GM10847 (cell line): Measurements from ENCODE around the gene GRM2.

ENCODE experiments used
- POLR2A ChIP-seq: IDR thresholded peaks from 2 replicates; pipeline ENCODE4 v1.6.1; 2011; ENCODE audit not compliant: insufficient read length; ENCODE audit errors: extremely low read depth

Gene GRM2

DNA sequence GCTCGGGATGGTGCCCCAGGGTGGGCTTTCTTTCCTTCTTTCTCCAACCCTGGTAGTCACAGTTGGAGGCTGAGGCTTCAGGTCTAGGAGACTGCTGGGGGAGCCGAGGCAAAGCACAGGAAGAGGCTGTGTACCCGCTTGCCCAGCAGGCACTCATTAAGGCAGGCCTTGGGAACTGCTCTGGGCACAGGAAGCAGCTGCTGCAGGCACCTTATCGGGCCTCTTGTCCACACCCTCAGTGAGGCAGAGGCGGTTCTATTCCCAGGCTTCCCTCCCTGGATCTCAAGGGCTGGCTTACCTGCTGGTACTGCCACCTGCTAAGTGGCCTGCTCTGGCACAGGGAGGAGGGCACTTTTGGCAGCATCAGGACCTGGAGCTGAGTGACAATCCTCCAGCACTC, 15.8 kb upstream of the GRM2 start:
- no peak for TF ChIP-seq POLR2A

- TF ChIP-seq POLR2A = no peak
Measured at GRCh38 chr3:51691949-51692348, 14.9 kb upstream of the GRM2 start.

DNA sequence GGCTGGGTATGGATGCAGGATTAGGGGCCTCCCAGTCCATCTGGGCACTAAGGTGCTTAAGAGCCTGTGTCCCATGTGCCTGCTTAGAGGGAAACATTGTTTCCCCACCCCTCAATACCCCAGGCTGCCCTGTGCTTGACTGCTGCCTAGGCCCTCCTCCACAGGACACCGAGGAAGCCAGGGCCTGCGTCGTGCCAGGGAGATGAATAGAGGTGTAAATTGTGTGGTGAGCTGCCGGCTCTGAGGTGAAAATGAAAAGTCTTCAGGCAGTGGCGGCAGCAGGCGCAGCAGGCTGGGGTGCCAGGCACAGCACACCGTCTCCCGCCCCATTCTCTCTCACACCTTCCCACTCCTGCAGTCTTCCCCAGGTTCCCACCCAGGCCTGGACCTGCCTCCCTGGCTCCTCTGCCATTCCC, 13.9 kb upstream of the GRM2 start:
- TF ChIP-seq POLR2A = no peak

DNA sequence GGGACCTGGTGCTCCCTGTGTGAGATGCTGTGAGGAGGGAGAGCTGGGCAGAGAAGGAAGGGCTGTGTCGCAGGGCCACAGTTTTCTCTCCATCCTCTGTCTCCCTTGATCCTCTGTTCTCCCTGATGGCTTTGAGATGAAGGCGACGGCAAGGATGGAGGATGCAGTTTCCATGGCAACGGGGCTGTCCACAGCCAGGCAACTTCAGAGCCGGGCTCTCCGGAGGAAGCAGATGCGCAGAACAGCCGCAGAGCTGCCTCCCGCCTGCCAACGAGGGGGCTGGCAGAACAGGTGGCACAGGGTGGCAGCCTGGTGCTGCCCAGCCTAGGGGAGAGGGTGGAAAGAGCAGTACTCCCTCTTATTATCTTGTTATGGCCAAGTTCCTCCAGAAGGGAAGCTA, 9.9 kb upstream of the GRM2 start:
- no peak for TF ChIP-seq POLR2A

DNA sequence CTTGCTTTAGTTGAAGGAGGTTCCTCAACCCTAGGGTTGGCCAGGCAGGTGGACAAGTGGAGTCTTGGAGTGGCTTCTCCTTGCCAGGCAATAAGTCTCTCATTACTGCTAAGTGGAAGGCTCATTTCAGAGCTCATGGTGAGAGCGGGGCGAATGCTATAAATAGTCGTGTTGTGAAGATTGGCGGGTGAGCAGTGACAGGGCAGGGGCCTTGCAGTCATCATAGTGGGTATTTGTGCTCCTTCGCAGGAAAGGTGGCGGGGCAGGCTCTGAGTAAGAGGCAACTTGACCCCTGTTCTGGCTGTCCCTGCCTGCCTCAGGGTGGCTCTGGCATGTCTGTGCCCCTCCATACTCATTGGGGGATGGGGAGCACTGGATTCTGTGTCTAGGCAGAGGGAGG, 8.7 kb upstream of the GRM2 start:
- no peak for TF ChIP-seq POLR2A

DNA sequence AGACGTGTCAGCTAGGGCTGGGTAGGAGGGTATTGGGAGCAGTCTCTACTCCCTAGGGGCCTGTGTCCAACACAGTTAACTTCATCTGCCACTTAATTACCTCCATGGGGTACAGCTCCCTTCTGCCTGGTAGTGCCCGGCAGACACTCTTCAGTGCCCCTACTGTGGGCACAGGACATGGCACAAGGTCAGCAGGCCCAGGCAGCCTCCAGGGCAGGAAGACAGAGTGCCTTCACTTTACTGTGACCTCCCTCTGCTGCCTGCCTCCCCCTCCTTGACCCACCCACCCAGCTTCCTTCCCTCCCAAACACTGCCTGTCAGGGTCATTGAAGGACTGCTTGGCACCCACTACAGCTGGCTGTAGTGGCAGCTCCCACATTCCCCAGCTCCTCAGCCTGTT, 6.5 kb upstream of the GRM2 start:
- no peak for TF ChIP-seq POLR2A

DNA sequence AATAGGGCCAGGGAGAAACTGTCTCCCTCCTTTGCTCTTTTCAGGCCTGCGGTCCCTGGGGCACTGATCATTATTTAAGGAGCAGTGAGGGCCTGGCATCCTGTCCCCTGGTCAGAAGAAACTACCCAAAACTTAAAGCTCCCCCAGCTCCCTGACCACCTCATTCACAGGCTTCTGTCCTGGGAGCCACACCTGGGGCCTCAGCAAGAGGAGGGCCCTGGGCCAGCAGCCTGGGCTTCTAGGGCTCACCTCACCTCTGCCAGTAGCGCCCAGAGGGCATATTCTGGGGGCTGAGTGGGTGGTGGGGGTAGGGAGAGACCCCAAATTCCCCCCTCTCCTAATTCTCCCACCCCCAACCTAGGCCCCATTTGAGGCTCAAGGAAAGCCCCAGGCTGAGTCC, 4.7 kb upstream of the GRM2 start:
- no peak for TF ChIP-seq POLR2A

DNA sequence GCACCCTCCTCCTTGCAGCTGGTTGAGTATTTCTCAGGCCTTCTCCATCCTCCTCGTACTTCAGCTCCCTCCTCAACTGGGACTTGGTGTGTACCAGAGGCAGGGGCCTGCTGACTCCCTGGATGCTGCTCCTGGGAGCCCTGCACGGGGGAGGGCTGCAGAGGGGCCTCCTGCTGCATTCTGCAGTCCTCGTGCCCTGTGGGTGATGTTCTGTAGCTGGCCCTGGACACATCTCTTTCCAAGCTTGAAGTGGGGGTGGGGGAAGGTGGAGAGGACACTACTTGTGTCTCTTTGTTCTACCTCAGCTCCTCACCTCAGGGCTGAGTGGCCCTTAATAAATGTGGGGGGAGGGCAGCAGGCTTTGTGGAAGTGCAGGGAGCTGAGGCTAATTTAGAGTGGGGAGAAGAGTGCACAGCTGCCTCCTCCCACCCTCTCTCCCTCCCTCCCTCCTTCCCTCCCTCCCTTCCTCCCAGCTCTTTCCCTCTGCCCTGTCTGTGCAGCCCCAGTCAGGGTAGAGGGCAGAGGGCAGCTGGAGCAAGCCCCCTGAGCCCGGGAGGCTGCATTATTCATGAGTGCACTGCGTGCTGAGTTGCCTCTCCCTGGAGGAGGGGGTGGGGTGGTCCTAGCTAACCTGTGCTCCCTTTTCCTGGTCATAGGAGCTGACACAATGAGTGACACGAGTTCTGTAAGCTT, 3.7 kb upstream of the GRM2 start:
- TF ChIP-seq POLR2A = no peak

- no peak for TF ChIP-seq POLR2A
Measured at GRCh38 chr3:51703761-51704510, 2.9 kb upstream of the GRM2 start.

DNA sequence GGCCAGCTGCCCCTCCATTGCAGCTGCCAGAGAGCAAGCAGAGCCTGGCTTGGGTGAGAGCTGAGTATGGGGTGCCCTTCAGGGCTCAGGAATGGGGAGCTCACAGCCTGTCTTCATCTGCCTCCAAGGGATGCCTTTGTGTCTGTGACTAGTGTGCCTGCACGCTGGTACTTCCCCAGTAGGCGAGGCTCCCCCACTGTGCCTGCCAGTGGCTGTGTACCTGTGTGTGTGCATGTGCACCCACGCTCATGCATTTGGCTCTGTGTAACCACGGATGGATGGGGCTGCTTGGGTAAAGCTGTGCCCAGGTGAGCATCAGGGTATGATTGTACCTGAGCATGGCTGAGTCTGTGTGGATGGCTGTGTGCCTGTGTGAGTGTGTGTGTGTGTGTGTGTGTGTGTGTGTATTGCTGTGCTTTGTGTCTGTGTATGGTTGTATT, 2.3 kb upstream of the GRM2 start:
- TF ChIP-seq POLR2A = no peak

- TF ChIP-seq POLR2A = no peak
Measured at GRCh38 chr3:51705276-51706020, 1.4 kb upstream of the GRM2 start.

DNA sequence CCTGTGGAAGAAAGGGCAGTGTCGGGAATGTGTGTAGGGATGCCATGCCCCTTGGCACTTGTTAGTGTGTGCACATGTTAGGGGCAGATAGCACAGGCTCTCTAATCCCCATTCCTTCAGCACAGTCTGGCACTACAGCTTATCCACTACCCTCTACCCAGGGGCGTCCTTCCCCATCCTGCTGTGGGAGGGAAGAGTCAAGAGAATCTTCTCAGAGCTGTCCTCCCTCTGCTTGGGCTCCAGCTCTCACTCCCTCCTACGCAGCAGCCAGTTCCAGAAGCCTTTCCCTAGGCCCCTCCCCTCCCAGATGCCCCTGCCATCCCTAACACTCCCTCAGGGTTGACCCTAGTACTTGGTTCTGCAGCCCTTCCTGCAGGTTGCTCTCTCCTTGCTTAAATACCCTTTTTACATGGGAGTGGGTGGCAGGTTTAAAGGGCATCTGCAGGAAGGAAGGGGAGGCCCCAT, 815 bp upstream of the GRM2 start:
- no peak for TF ChIP-seq POLR2A

GRCh38 chr3:51708216-51708845, 1.5 kb downstream of the GRM2 start:
- TF ChIP-seq POLR2A = no peak

DNA sequence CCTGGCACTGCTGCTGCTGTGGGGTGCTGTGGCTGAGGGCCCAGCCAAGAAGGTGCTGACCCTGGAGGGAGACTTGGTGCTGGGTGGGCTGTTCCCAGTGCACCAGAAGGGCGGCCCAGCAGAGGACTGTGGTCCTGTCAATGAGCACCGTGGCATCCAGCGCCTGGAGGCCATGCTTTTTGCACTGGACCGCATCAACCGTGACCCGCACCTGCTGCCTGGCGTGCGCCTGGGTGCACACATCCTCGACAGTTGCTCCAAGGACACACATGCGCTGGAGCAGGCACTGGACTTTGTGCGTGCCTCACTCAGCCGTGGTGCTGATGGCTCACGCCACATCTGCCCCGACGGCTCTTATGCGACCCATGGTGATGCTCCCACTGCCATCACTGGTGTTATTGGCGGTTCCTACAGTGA, 2.1 kb downstream of the GRM2 start:
- no peak for TF ChIP-seq POLR2A

- no peak for TF ChIP-seq POLR2A
Measured at GRCh38 chr3:51709675-51710074, 2.8 kb downstream of the GRM2 start.

DNA sequence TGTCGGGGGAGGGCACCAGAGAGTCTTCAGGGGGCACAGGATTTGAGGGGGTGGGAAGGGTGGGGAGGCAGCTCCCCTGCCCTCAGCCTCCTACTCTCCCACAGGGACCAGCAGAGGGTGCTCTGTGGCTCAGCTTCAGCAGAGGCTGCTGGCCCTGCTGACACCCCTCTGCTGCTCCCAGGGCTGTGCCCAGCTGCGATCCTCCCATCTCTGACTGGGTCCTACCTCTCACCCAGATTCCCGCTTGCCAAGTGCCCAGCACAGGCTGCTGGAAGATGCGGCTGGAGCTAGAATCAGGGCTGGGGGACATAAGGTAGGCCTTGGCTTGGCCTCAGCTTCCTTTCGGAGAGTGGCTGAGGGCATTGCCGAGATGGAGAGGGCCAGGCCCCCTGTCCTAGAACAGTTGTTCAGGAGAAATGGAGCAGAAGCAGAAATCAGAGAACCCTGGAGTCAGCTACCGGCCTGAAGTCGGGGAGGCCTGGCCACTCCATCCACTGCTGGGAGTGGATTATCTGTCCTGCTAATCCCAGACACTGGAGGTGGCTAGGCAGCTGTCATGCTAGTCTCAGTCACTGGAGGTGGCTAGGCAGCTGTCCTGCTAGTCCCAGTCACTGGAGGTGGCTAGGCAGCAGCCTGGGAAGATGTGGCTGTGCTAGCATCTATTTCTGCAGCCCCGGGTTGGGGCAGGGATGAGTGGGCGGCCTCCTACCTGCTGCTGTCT, 3.9 kb downstream of the GRM2 start:
- no peak for TF ChIP-seq POLR2A
